Activated gamma-delta T cell treated with Interleukin-2 at 50 U/mL for 16 hours (primary cell): ENCODE data around the gene ADGRG7.
"Not testable (repeated sequence)": the region's sequence is repeated elsewhere in the genome, so short reads cannot be mapped to it uniquely, and the experiment has no call there.

Experiments
- DNase-seq: peaks from one replicate; pipeline ENCODE4 v3.0.0-alpha.2; 2020

Gene ADGRG7

GRCh38 chr3:100647171-100647570 is 37.8 kb downstream of the ADGRG7 start:
- no peak for DNase-seq

- DNase-seq: no peak
These were observed 38.3 kb downstream of the ADGRG7 start for GRCh38 chr3:100647657-100648056.

GRCh38 chr3:100650651-100651619 is 41.5 kb downstream of the ADGRG7 start:
- DNase-seq: no peak

GRCh38 chr3:100653604-100654294 is 44.3 kb downstream of the ADGRG7 start:
- no peak for DNase-seq

GRCh38 chr3:100656945-100657344 is 47.5 kb downstream of the ADGRG7 start:
- no peak for DNase-seq

GRCh38 chr3:100661294-100661693 is 51.9 kb downstream of the ADGRG7 start:
- not testable (repeated sequence) for DNase-seq

GRCh38 chr3:100662113-100662823 is 52.9 kb downstream of the ADGRG7 start:
- no peak for DNase-seq

GRCh38 chr3:100665230-100665629 is 55.8 kb downstream of the ADGRG7 start:
- DNase-seq: no peak

- not testable (repeated sequence) for DNase-seq
These were observed 57.3 kb downstream of the ADGRG7 start for GRCh38 chr3:100666699-100667098.

GRCh38 chr3:100667316-100667715 is 57.9 kb downstream of the ADGRG7 start:
- not testable (repeated sequence) for DNase-seq

GRCh38 chr3:100670995-100671394 is 61.6 kb downstream of the ADGRG7 start:
- not testable (repeated sequence) for DNase-seq

- DNase-seq: no peak
These were observed 72.1 kb downstream of the ADGRG7 start for GRCh38 chr3:100681496-100681895.

GRCh38 chr3:100682056-100682853 is 72.9 kb downstream of the ADGRG7 start:
- no peak for DNase-seq

- no peak for DNase-seq
These were observed 73.7 kb downstream of the ADGRG7 start for GRCh38 chr3:100682854-100683760.

- no peak for DNase-seq
These were observed 83.8 kb downstream of the ADGRG7 start for GRCh38 chr3:100693225-100693624.

GRCh38 chr3:100695696-100696095 is 86.3 kb downstream of the ADGRG7 start:
- no peak for DNase-seq

- no peak for DNase-seq
These were observed 86.8 kb downstream of the ADGRG7 start for GRCh38 chr3:100696161-100696560.

GRCh38 chr3:100697172-100697571 is 87.8 kb downstream of the ADGRG7 start:
- no peak for DNase-seq

GRCh38 chr3:100697723-100698285 is 88.4 kb downstream of the ADGRG7 start:
- DNase-seq: no peak

- no peak for DNase-seq
These were observed 89.3 kb downstream of the ADGRG7 start for GRCh38 chr3:100698736-100699135.

- DNase-seq: no peak
These were observed 91.3 kb downstream of the ADGRG7 start for GRCh38 chr3:100700708-100701107.
